ENCODE data around the gene ZNF212.

Gene ZNF212

DNA sequence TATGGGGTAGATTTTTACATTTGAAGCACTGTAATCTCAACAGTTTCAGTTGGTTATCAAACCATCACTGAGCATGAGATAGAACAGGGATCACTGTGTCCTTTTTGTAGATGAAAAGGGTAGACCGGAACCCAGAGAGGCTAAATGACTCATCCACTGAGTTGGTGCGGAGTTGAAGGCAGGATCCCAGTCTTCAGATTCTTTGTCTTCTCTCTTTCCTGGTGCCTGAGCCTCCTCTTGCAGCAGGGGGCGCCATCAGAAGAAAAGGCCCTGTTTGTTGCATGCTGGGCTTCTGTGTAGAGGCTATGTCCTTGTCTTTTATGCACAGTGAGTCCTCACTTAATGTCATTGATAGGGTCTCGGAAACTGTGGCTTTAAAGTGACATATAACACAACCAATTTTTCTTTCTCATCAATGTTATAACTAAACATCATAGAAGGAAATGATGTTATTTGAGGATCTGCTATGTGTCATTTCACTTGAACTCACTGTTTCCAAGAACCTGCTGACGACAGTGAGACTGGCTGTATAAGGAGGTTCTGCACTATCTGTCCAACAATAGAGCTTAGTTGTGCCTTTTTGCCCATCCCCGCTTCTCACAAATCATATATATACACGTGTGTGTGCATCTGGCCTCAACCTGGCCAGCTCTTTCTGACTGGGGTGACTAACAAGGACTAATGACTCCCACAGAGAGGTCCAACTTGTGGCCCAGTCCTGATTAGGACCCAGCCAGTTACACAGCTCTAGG is 29.8 kb upstream of the ZNF212 start:
- Histone ChIP-seq H4K20me1 (ENCODE audit: insufficient read depth, low read length, poor library complexity, severe bottlenecking) (peaks cover 5% of the 10 kb centered on the region), H3K36me3 (ENCODE audit: insufficient read depth, low read length) (peaks cover 84% of the 10 kb centered on the region; the same call in 1 of the 2 replicates), H3K4me3 (ENCODE audit: low read length, poor library complexity, severe bottlenecking) (no peak overlapping the region), H3K4me1 (ENCODE audit: insufficient read depth, low read length, poor library complexity, severe bottlenecking) (no peaks in the 10 kb centered on the region), H3K27me3 (ENCODE audit: insufficient read depth, low read length, poor library complexity, severe bottlenecking) (no peaks in the 10 kb centered on the region), H3K4me2 (ENCODE audit: low read depth, low read length, poor library complexity, severe bottlenecking) (no peak overlapping the region), H2AFZ (ENCODE audit: low read length) (no peak overlapping the region), H3K9me3 (ENCODE audit: insufficient read depth, low read depth, low read length) (no peaks in the 10 kb centered on the region), H3K9me2 (replicated peaks; ENCODE audit: low read depth, low read length) (no peaks in the 10 kb centered on the region), H3K79me2 (ENCODE audit: insufficient read depth, low read length) (no peaks in the 10 kb centered on the region), H3F3A (ENCODE audit: low read depth) (no peaks in the 10 kb centered on the region), H3K9ac (ENCODE audit: low read depth, low read length, poor library complexity, severe bottlenecking) (no peak overlapping the region)
- TF ChIP-seq EZH2phosphoT487 (IDR thresholded peaks at IDR 0.05; ENCODE audit: borderline replicate concordance): no peak
- TF ChIP-seq, protein P1, sequence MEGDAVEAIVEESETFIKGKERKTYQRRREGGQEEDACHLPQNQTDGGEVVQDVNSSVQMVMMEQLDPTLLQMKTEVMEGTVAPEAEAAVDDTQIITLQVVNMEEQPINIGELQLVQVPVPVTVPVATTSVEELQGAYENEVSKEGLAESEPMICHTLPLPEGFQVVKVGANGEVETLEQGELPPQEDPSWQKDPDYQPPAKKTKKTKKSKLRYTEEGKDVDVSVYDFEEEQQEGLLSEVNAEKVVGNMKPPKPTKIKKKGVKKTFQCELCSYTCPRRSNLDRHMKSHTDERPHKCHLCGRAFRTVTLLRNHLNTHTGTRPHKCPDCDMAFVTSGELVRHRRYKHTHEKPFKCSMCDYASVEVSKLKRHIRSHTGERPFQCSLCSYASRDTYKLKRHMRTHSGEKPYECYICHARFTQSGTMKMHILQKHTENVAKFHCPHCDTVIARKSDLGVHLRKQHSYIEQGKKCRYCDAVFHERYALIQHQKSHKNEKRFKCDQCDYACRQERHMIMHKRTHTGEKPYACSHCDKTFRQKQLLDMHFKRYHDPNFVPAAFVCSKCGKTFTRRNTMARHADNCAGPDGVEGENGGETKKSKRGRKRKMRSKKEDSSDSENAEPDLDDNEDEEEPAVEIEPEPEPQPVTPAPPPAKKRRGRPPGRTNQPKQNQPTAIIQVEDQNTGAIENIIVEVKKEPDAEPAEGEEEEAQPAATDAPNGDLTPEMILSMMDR (conservative IDR thresholded peaks at IDR 0.05; ENCODE audit: low read length): peak; percentile 91

DNA sequence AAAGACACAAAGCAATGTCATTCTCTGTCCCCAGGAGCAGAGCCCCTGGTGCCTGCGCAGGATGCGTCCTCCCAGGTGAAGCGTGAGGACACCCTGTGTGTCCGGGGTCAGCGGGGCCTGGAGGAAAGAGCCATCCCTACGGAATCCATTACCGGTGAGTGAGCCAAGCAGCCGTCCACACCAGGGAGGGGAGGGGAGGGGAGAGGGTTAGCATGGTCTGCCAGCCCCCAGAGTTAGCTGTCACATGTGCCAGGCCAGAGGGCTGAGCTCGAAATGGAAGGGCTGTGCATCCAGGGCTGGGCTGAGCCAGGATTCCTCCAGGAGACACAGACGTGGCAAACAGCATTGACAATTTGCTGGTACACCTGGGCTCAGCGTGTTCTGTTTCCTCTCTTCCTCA is 28.9 kb upstream of the ZNF212 start:
- no peak overlapping the region for H3K9ac ChIP-seq (ENCODE audit: low read depth, low read length, poor library complexity, severe bottlenecking)
- peaks cover 5% of the 10 kb centered on the region for H4K20me1 ChIP-seq (ENCODE audit: insufficient read depth, low read length, poor library complexity, severe bottlenecking)
- H2AFZ ChIP-seq (ENCODE audit: low read length): no peak overlapping the region
- H3K4me3 ChIP-seq (ENCODE audit: low read length, poor library complexity, severe bottlenecking): no peak overlapping the region
- H3K9me2 ChIP-seq (replicated peaks; ENCODE audit: low read depth, low read length): no peaks in the 10 kb centered on the region
- TF ChIP-seq, protein P1 (conservative IDR thresholded peaks at IDR 0.05; ENCODE audit: low read length): no peak
- no peak for TF ChIP-seq EZH2phosphoT487 (IDR thresholded peaks at IDR 0.05; ENCODE audit: borderline replicate concordance)
- no peaks in the 10 kb centered on the region for H3K4me1 ChIP-seq (ENCODE audit: insufficient read depth, low read length, poor library complexity, severe bottlenecking)
- H3K4me2 ChIP-seq (ENCODE audit: low read depth, low read length, poor library complexity, severe bottlenecking): no peak overlapping the region
- peaks cover 91% of the 10 kb centered on the region; the same call in 1 of the 2 replicates for H3K36me3 ChIP-seq (ENCODE audit: insufficient read depth, low read length)
- no peaks in the 10 kb centered on the region for H3K27me3 ChIP-seq (ENCODE audit: insufficient read depth, low read length, poor library complexity, severe bottlenecking)
- no peaks in the 10 kb centered on the region for H3K79me2 ChIP-seq (ENCODE audit: insufficient read depth, low read length)
- H3K9me3 ChIP-seq (ENCODE audit: insufficient read depth, low read depth, low read length): no peaks in the 10 kb centered on the region
- no peaks in the 10 kb centered on the region for H3F3A ChIP-seq (ENCODE audit: low read depth)

DNA sequence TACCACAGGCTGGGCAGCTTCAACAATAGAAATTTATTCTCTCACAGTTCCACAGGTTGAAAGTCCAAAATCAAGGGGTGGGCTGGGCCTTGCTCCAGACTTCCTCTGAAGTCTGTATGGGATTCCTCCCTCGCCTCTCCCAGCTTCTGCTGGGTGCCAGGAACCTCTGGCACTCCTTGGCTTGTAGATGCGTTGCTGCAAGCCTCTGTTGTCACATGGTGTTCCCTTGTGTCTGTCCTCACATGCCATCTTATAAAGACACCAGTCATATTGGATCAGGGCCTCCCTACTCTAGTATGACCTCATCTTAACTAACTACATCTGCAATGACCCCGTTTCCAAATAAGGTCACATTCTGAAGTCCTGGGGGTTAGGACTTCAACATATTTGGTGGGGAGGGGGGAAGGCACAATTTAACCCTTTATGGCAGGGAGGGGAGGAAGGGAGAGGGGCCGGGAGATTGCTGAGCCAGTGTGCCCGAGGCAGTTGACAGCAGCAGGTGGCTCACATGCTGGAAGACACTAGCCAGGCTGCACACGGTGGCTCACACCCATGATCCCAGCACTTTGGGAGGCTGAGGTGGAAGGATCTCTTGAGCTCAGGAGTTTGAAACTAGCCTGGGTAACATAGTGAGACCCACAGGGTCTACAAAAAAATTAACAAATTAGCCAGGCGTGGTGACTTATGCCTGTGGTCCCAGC is 25.3 kb upstream of the ZNF212 start:
- H4K20me1 ChIP-seq (ENCODE audit: insufficient read depth, low read length, poor library complexity, severe bottlenecking): peaks cover 5% of the 10 kb centered on the region
- TF ChIP-seq EZH2phosphoT487 (IDR thresholded peaks at IDR 0.05; ENCODE audit: borderline replicate concordance): no peak
- TF ChIP-seq, protein P1 (conservative IDR thresholded peaks at IDR 0.05; ENCODE audit: low read length): no peak
- no peaks in the 10 kb centered on the region for H3K9me3 ChIP-seq (ENCODE audit: insufficient read depth, low read depth, low read length)
- H3K4me3 ChIP-seq (ENCODE audit: low read length, poor library complexity, severe bottlenecking): no peak overlapping the region
- H3K9ac ChIP-seq (ENCODE audit: low read depth, low read length, poor library complexity, severe bottlenecking): no peak overlapping the region
- no peaks in the 10 kb centered on the region for H3F3A ChIP-seq (ENCODE audit: low read depth)
- no peaks in the 10 kb centered on the region for H3K79me2 ChIP-seq (ENCODE audit: insufficient read depth, low read length)
- H2AFZ ChIP-seq (ENCODE audit: low read length): no peak overlapping the region
- H3K9me2 ChIP-seq (replicated peaks; ENCODE audit: low read depth, low read length): no peaks in the 10 kb centered on the region
- H3K27me3 ChIP-seq (ENCODE audit: insufficient read depth, low read length, poor library complexity, severe bottlenecking): no peaks in the 10 kb centered on the region
- no peaks in the 10 kb centered on the region for H3K4me1 ChIP-seq (ENCODE audit: insufficient read depth, low read length, poor library complexity, severe bottlenecking)
- H3K36me3 ChIP-seq (ENCODE audit: insufficient read depth, low read length): peaks cover 91% of the 10 kb centered on the region; the same call in 1 of the 2 replicates
- H3K4me2 ChIP-seq (ENCODE audit: low read depth, low read length, poor library complexity, severe bottlenecking): no peak overlapping the region

Data from Loucy (cell line).